Transverse colon (tissue), 4 donors: ENCODE measurements around the gene PACSIN2.

Experiments used
- CTCF ChIP-seq, 5 experiments: fragments of 200-600 bp in 3 of 5; fragments of 450-650 bp in 2 of 5; sonication (generic) in 3 of 5; IDR thresholded peaks; 1 replicate in 2 of 5; 2 replicates in 3 of 5; pipeline ENCODE4 v1.5.1; 2016 to 2017; ENCODE audit warnings: antibody characterized with exemption in 5 of 5, inconsistent platforms in 3 of 5, mild to moderate bottlenecking in 2 of 5, moderate library complexity in 1 of 5
- EP300 ChIP-seq: sonication (generic); formaldehyde crosslinking; IDR thresholded peaks from one replicate; pipeline ENCODE4 v1.6.1; 2017; ENCODE audit warnings: antibody characterized with exemption, low read depth
- POLR2A ChIP-seq: fragments of 450-650 bp; IDR thresholded peaks from one replicate; pipeline ENCODE4 v1.6.1; 2016; ENCODE audit warnings: antibody characterized with exemption, mild to moderate bottlenecking, moderate library complexity
- POLR2AphosphoS5 ChIP-seq, 3 donors: sonication (generic); formaldehyde crosslinking; IDR thresholded peaks; one replicate each; pipeline ENCODE4 v1.6.1; 2016; ENCODE audit warnings: antibody characterized with exemption in 3 of 3

GRCh38 chr22:42881298-42881697 lies 133.7 kb downstream of the PACSIN2 start:
- TF ChIP-seq CTCF (IDR thresholded peaks at IDR 0.05) (no peak), POLR2A (no peak), EP300 (no peak), POLR2AphosphoS5 (IDR thresholded peaks at IDR 0.05) (no peak)
